PC-3 (cell line): ENCODE measurements around the gene SLC35E3. TPM values are rescaled to one million over a fixed set of nuclear protein-coding genes. Genes with fewer than 3 reads are reported as not detected.

Experiments
- ATAC-seq: fragments of 200-7000 bp; cut with Tn5 transposase; 2 replicates; pipeline ENCODE4 v1.9.1; 2020; ENCODE audit warnings: mild to moderate bottlenecking, moderate library complexity
- BruUV-seq: library from RNA; stranded (reverse); fragments of 400-500 nt; replicated peaks from 2 replicates; lab custom pipeline; 2021; lab: Mats Ljungman, UMichigan
- CTCF ChIA-PET: fragments of 300-600 bp; sonication (Branson Sonifier 250); formaldehyde crosslinking; loops from one replicate; lab custom pipeline; 2022; ENCODE audit warnings: antibody characterized with exemption; lab: Charles Lee
- POLR2A ChIA-PET: fragments of 300-600 bp; sonication (Branson Sonifier 250); formaldehyde crosslinking; loops from one replicate; lab custom pipeline; 2022; ENCODE audit warnings: antibody characterized with exemption; ENCODE audit not compliant: unreplicated experiment; lab: Charles Lee
- DNase-seq: peaks from one replicate; pipeline ENCODE4 v3.0.0-alpha.2; 2015
- H2AFZ ChIP-seq: fragments of 300-600 bp; sonication (generic); 2 replicates; pipeline ENCODE4 v1.6.0; 2016; ENCODE audit warnings: antibody characterized with exemption, low read length
- H3F3A ChIP-seq: fragments of 300-600 bp; sonication (generic); one replicate; pipeline ENCODE4 v1.6.0; 2017; ENCODE audit warnings: antibody characterized with exemption, low read length, control low read depth, mild to moderate bottlenecking; ENCODE audit not compliant: unreplicated experiment
- H3K27ac ChIP-seq: fragments of 300-600 bp; sonication (generic); 2 replicates; pipeline ENCODE4 v1.5.1; 2016; ENCODE audit warnings: mild to moderate bottlenecking, low read length
- H3K27me3 ChIP-seq: fragments of 300-600 bp; sonication (generic); 2 replicates; pipeline ENCODE4 v1.6.1; 2016; ENCODE audit warnings: low read length, mixed read lengths
- H3K36me3 ChIP-seq: fragments of 300-600 bp; sonication (generic); 2 replicates; pipeline ENCODE4 v1.6.1; 2016; ENCODE audit warnings: low read depth, mixed run types, low read length, mixed read lengths
- H3K4me1 ChIP-seq: fragments of 300-600 bp; sonication (generic); 2 replicates; pipeline ENCODE4 v1.5.1; 2016; ENCODE audit warnings: low read length; ENCODE audit not compliant: insufficient read depth
- H3K4me2 ChIP-seq: fragments of 300-600 bp; sonication (generic); 2 replicates; pipeline ENCODE4 v1.6.0; 2016; ENCODE audit warnings: low read length
- H3K4me3 ChIP-seq: fragments of 300-600 bp; sonication (generic); 2 replicates; pipeline ENCODE4 v1.5.1; 2016; ENCODE audit warnings: mild to moderate bottlenecking, low read length, mixed read lengths
- H3K79me2 ChIP-seq: fragments of 300-600 bp; sonication (generic); 2 replicates; pipeline ENCODE4 v1.6.1; 2017; ENCODE audit warnings: low read length, mixed read lengths
- H3K9ac ChIP-seq: fragments of 300-600 bp; sonication (generic); 2 replicates; pipeline ENCODE4 v1.6.0; 2016; ENCODE audit warnings: mild to moderate bottlenecking, low read length
- H3K9me2 ChIP-seq: fragments of 300-600 bp; sonication (generic); replicated peaks from 2 replicates; pipeline ENCODE4 v1.6.1; 2016; ENCODE audit warnings: mixed run types, low read length, mixed read lengths
- H3K9me3 ChIP-seq: fragments of 300-600 bp; sonication (generic); 2 replicates; pipeline ENCODE4 v1.6.1; 2016; ENCODE audit warnings: low read length, mixed read lengths
- H4K20me1 ChIP-seq: fragments of 300-600 bp; sonication (generic); 2 replicates; pipeline ENCODE4 v1.6.1; 2016; ENCODE audit warnings: low read length, mixed read lengths
- EZH2 ChIP-seq: fragments of 300-600 bp; sonication (generic); IDR thresholded peaks from one replicate; pipeline ENCODE4 v1.6.1; 2017; ENCODE audit warnings: antibody characterized with exemption, mild to moderate bottlenecking, low read length; ENCODE audit not compliant: unreplicated experiment
- EZH2phosphoT487 ChIP-seq: fragments of 300-600 bp; sonication (generic); IDR thresholded peaks from 2 replicates; pipeline ENCODE4 v1.6.1; 2018; ENCODE audit warnings: mild to moderate bottlenecking, antibody characterized with exemption, low read length, borderline replicate concordance
- intact Hi-C: fragments of 100-400 bp; cut with micrococcal nuclease; formaldehyde crosslinking; loops from 2 replicates; pipeline ENCODE4 v1.9.0; 2023
- total RNA-seq: library from RNA; depleted of rRNA; stranded (reverse); fragments of >200 nt; gene quantifications from 2 replicates; pipeline ENCODE4 v1.2.3, GENCODE V29; 2014
- TF ChIP-seq, protein P1 (sequence below): fragments of 300-600 bp; sonication (generic); conservative IDR thresholded peaks from 2 replicates; pipeline ENCODE4 v1.5.1; 2017; ENCODE audit warnings: antibody characterized with exemption, low read depth, mild to moderate bottlenecking, low read length

The SLC35E3 gene
- total RNA-seq, 1 experiment from 2014 or later = 2.2 TPM

DNA sequence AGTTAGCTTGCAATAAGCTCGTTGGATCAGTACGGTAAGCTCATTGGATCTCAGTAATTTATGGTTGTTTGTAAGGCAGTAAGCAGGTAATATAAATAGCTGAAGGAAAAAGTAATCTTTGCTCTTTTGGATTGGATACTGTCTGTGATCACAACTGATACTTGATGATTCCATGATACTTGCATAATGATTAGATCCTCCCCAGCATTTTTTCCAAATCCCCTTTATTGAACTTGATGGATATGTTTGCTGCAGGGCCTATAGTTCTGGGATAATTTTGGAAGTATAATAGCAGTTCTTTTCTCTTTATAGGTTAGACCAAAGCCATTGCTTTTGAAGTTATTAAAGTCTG lies 67.2 kb downstream of the SLC35E3 start:
- H3K9ac ChIP-seq = no peak overlapping the region
- CTCF ChIA-PET = no interaction called here

GRCh38 chr12:68814490-68815231 lies 68.7 kb downstream of the SLC35E3 start:
- ChIA-PET CTCF (no interaction called here), POLR2A (no interaction called here)
- Histone ChIP-seq H3K4me1 (no peaks in the 10 kb centered on the region; the same call in 1 of the 2 replicates), H3K4me2 (no peak overlapping the region), H3F3A (no peaks in the 10 kb centered on the region), H3K36me3 (peaks cover 54% of the 10 kb centered on the region), H3K4me3 (no peak overlapping the region), H3K9me3 (no peaks in the 10 kb centered on the region), H3K27ac (no peak overlapping the region), H3K9ac (no peak overlapping the region), H3K9me2 (no peaks in the 10 kb centered on the region), H2AFZ (no peak overlapping the region), H3K79me2 (peaks cover 36% of the 10 kb centered on the region), H4K20me1 (peaks cover 12% of the 10 kb centered on the region; the same call in 1 of the 2 replicates), H3K27me3 (no peaks in the 10 kb centered on the region)
- TF ChIP-seq EZH2phosphoT487 (no peak), EZH2 (no peak)
- TF ChIP-seq, protein P1, sequence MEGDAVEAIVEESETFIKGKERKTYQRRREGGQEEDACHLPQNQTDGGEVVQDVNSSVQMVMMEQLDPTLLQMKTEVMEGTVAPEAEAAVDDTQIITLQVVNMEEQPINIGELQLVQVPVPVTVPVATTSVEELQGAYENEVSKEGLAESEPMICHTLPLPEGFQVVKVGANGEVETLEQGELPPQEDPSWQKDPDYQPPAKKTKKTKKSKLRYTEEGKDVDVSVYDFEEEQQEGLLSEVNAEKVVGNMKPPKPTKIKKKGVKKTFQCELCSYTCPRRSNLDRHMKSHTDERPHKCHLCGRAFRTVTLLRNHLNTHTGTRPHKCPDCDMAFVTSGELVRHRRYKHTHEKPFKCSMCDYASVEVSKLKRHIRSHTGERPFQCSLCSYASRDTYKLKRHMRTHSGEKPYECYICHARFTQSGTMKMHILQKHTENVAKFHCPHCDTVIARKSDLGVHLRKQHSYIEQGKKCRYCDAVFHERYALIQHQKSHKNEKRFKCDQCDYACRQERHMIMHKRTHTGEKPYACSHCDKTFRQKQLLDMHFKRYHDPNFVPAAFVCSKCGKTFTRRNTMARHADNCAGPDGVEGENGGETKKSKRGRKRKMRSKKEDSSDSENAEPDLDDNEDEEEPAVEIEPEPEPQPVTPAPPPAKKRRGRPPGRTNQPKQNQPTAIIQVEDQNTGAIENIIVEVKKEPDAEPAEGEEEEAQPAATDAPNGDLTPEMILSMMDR = no peak
- DNase-seq (no peak), ATAC-seq (no peak)
- intact Hi-C loops = no loop called here
- no TSS peak for BruUV-seq

More for the DNA sequence above, 67.2 kb downstream of the SLC35E3 start:
- H3K4me1 ChIP-seq = peaks cover 3% of the 10 kb centered on the region; the same call in 1 of the 2 replicates
- H2AFZ ChIP-seq = no peak overlapping the region
- DNase-seq (no peak), ATAC-seq (no peak)
- H3K36me3 ChIP-seq = peaks cover 52% of the 10 kb centered on the region
- H3K9me3 ChIP-seq = no peaks in the 10 kb centered on the region
- H3K4me2 ChIP-seq = no peak overlapping the region
- H3K4me3 ChIP-seq = no peak overlapping the region
- no peaks in the 10 kb centered on the region for H3K9me2 ChIP-seq
- no TSS peak for BruUV-seq
- H3K27ac ChIP-seq = no peak overlapping the region
- peaks cover 49% of the 10 kb centered on the region for H3K79me2 ChIP-seq
- intact Hi-C loops = no loop called here
- TF ChIP-seq, protein P1 = no peak
- TF ChIP-seq EZH2phosphoT487 (no peak), EZH2 (no peak)
- H3K27me3 ChIP-seq = no peaks in the 10 kb centered on the region
- POLR2A ChIA-PET = no interaction called here
- H4K20me1 ChIP-seq = peaks cover 20% of the 10 kb centered on the region; the same call in 1 of the 2 replicates
- H3F3A ChIP-seq = no peaks in the 10 kb centered on the region

GRCh38 chr12:68815232-68815927 lies 69.4 kb downstream of the SLC35E3 start:
- intact Hi-C loops = no loop called here
- no peaks in the 10 kb centered on the region for H3K4me1 ChIP-seq
- no peak for TF ChIP-seq EZH2
- TF ChIP-seq, protein P1 = no peak
- TF ChIP-seq EZH2phosphoT487 = no peak
- ATAC-seq = no peak
- peaks cover 56% of the 10 kb centered on the region for H3K36me3 ChIP-seq
- peaks cover 10% of the 10 kb centered on the region; the same call in 1 of the 2 replicates for H4K20me1 ChIP-seq
- H3K4me2 ChIP-seq = no peak overlapping the region
- H2AFZ ChIP-seq = no peak overlapping the region
- no peak overlapping the region for H3K27ac ChIP-seq
- H3K9me3 ChIP-seq = no peaks in the 10 kb centered on the region
- H3K27me3 ChIP-seq = no peaks in the 10 kb centered on the region
- ChIA-PET CTCF (no interaction called here), POLR2A (no interaction called here)
- BruUV-seq = no TSS peak
- no peak overlapping the region for H3K9ac ChIP-seq
- H3K79me2 ChIP-seq = peaks cover 31% of the 10 kb centered on the region
- no peaks in the 10 kb centered on the region for H3F3A ChIP-seq
- H3K9me2 ChIP-seq = no peaks in the 10 kb centered on the region
- H3K4me3 ChIP-seq = no peak overlapping the region
- no peak for DNase-seq
